Measurements from ENCODE around the gene CCDC92B. TPM values are rescaled to one million over a fixed set of nuclear protein-coding genes. Genes with fewer than 3 reads are reported as not detected.
"Not testable (repeated sequence)": the region's sequence is repeated elsewhere in the genome, so short reads cannot be mapped to it uniquely, and the experiment has no call there.

Gene CCDC92B
- total RNA-seq, 1 donor from 2014 or later = 0.21 TPM

GRCh38 chr17:2682176-2682938, 67.1 kb downstream of the CCDC92B start:
- Mint-ChIP-seq H3K27ac (no peak overlapping the region), H3K36me3 (ENCODE audit: low read depth) (peaks cover 54% of the 10 kb centered on the region), H3K9me3 (no peaks in the 10 kb centered on the region), H3K4me1 (ENCODE audit: low read depth) (no peaks in the 10 kb centered on the region), H3K27me3 (ENCODE audit: low read depth) (no peaks in the 10 kb centered on the region), H3K4me3 (ENCODE audit: low read depth) (no peak overlapping the region)
- intact Hi-C loops (cut with micrococcal nuclease) = no loop called here
- no peak for DNase-seq (ENCODE audit: low spot score)

DNA sequence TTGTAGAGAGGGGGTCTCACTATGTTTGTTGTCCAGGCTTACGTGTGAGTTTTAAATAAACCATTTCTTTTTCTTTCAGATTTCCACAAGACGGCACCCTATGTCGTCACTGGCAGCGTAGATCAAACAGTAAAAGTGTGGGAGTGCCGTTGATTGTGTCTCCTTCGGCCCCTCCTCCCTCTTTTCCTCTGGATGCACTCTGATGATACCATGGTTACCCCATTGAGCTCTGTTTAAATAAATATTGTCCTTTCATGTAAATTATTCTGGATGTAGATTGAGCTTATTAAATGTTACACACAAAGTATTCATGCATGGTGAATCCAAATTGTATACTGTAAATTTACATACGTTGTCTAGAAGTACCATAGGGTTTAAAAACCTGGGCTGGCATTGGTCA, 67.8 kb downstream of the CCDC92B start:
- Mint-ChIP-seq H3K27ac (no peak overlapping the region), H3K4me1 (ENCODE audit: low read depth) (no peaks in the 10 kb centered on the region), H3K27me3 (ENCODE audit: low read depth) (no peaks in the 10 kb centered on the region), H3K4me3 (ENCODE audit: low read depth) (no peak overlapping the region), H3K36me3 (ENCODE audit: low read depth) (peaks cover 60% of the 10 kb centered on the region), H3K9me3 (no peaks in the 10 kb centered on the region)
- DNase-seq (ENCODE audit: low spot score) = no peak
- intact Hi-C loops (cut with micrococcal nuclease) = no loop called here

- intact Hi-C loops (cut with micrococcal nuclease) = no loop called here
- Mint-ChIP-seq H3K4me3 (ENCODE audit: low read depth) (no peak overlapping the region), H3K4me1 (ENCODE audit: low read depth) (no peaks in the 10 kb centered on the region), H3K27me3 (ENCODE audit: low read depth) (no peaks in the 10 kb centered on the region), H3K36me3 (ENCODE audit: low read depth) (peaks cover 63% of the 10 kb centered on the region), H3K9me3 (no peaks in the 10 kb centered on the region), H3K27ac (no peak overlapping the region)
- DNase-seq (ENCODE audit: low spot score) = no peak
Measured at GRCh38 chr17:2680961-2681360, 68.5 kb downstream of the CCDC92B start.

DNA sequence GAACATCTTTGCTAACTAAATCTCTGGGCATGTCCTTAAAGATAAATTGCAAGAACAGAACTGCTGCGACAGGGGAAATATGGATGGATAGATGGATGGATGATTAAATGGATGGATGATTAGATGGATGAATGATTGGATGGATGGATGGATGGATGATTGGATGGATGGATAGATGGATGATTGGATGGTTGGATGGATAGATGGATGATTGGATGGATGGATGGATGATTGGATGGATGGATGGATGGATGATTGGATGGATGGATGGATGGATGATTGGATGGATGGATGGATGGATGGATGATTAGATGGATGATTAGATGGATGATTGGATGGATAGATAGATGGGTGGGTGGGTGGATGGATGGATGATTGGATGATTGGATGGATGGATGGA, 70.2 kb downstream of the CCDC92B start:
- not testable (repeated sequence) for H3K4me1 Mint-ChIP-seq (ENCODE audit: low read depth); H3K9me3 Mint-ChIP-seq; H3K27ac Mint-ChIP-seq; DNase-seq (ENCODE audit: low spot score); H3K27me3 Mint-ChIP-seq (ENCODE audit: low read depth); H3K4me3 Mint-ChIP-seq (ENCODE audit: low read depth)
- intact Hi-C loops (cut with micrococcal nuclease) = loop anchor here (5.0 kb wide), 1 partner anchor 87 kb away; the partner anchor contains the start of gene PAFAH1B1
- peaks cover 69% of the 10 kb centered on the region for H3K36me3 Mint-ChIP-seq (ENCODE audit: low read depth)

Other genes starting within 250 kb of the CCDC92B start
- 49.1 and 49.2 TPM in 2 replicates for gene METTL16, start 237.8 kb downstream of the CCDC92B start, total RNA-seq
- gene PAFAH1B1, start 156.0 kb downstream of the CCDC92B start, total RNA-seq = 151 and 153 TPM in 2 replicates
- gene CLUH, start 37.9 kb downstream of the CCDC92B start, total RNA-seq = 129 and 130 TPM in 2 replicates
- gene RAP1GAP2, start 46.8 kb upstream of the CCDC92B start, total RNA-seq = 0.46 and 1.1 TPM in 2 replicates